Transverse colon (tissue), 3 donors: ENCODE data around the gene CMTM4.

Source experiments
- CTCF ChIP-seq, 5 experiments: fragments of 200-600 bp in 3 of 5; fragments of 450-650 bp in 2 of 5; sonication (generic) in 3 of 5; IDR thresholded peaks; 1 replicate in 2 of 5; 2 replicates in 3 of 5; pipeline ENCODE4 v1.5.1; 2016 to 2017; ENCODE audit warnings: antibody characterized with exemption in 5 of 5, inconsistent platforms in 3 of 5, mild to moderate bottlenecking in 2 of 5, moderate library complexity in 1 of 5
- POLR2A ChIP-seq: fragments of 450-650 bp; IDR thresholded peaks from one replicate; pipeline ENCODE4 v1.6.1; 2016; ENCODE audit warnings: antibody characterized with exemption, mild to moderate bottlenecking, moderate library complexity

- TF ChIP-seq CTCF (IDR thresholded peaks at IDR 0.05): no peak
- no peak for TF ChIP-seq POLR2A
Measured at GRCh38 chr16:66653581-66654350, 42.8 kb downstream of the CMTM4 start.
